PC-9 (cell line): ENCODE results near the gene NLGN1. TPM values are rescaled to one million over a fixed set of nuclear protein-coding genes. Genes with fewer than 3 reads are reported as not detected.
"Not testable (repeated sequence)": the region's sequence is repeated elsewhere in the genome, so short reads cannot be mapped to it uniquely, and the experiment has no call there.

ENCODE experiments used
- BruUV-seq: library from RNA; stranded (reverse); fragments of 400-500 nt; replicated peaks from 2 replicates; lab custom pipeline; 2021; lab: Mats Ljungman, UMichigan
- CTCF ChIA-PET: fragments of 300-600 bp; sonication (Branson Sonifier 250); formaldehyde crosslinking; loops from one replicate; lab custom pipeline; 2022; ENCODE audit warnings: antibody characterized with exemption; lab: Charles Lee
- POLR2A ChIA-PET: fragments of 300-600 bp; sonication (Branson Sonifier 250); formaldehyde crosslinking; loops from one replicate; lab custom pipeline; 2022; ENCODE audit warnings: antibody characterized with exemption; ENCODE audit not compliant: unreplicated experiment; lab: Charles Lee
- DNase-seq, 2 experiments: peaks; one replicate each; pipeline versions ENCODE4 v3.0.0 to v3.0.0-alpha.2; 2015 to 2022; ENCODE audit warnings: mixed read lengths in 1 of 2
- H2AFZ ChIP-seq: fragments of 200-600 bp; sonication (generic); 2 replicates; pipeline ENCODE4 v1.8.1; 2017; ENCODE audit warnings: antibody characterized with exemption
- H3F3A ChIP-seq: fragments of 200-600 bp; sonication (generic); 2 replicates; pipeline ENCODE4 v1.8.1; 2017; ENCODE audit warnings: antibody characterized with exemption, mild to moderate bottlenecking, low read depth; ENCODE audit not compliant: insufficient read depth
- H3K27ac ChIP-seq: fragments of 200-600 bp; sonication (generic); 2 replicates; pipeline ENCODE4 v1.6.1; 2016; ENCODE audit warnings: mixed run types
- H3K27me3 ChIP-seq: fragments of 200-600 bp; sonication (generic); 2 replicates; pipeline ENCODE4 v1.6.1; 2016; ENCODE audit warnings: low read depth, mixed run types; ENCODE audit not compliant: insufficient read depth
- H3K36me3 ChIP-seq: fragments of 200-600 bp; sonication (generic); 2 replicates; pipeline ENCODE4 v1.6.1; 2016; ENCODE audit warnings: low read depth, mixed run types
- H3K4me1 ChIP-seq: fragments of 200-600 bp; sonication (generic); replicated peaks from 2 replicates; pipeline ENCODE4 v1.6.1; 2016; ENCODE audit warnings: mixed run types; ENCODE audit not compliant: insufficient read depth
- H3K4me2 ChIP-seq: fragments of 200-600 bp; sonication (generic); 2 replicates; pipeline ENCODE4 v1.6.1; 2017; ENCODE audit warnings: mixed run types
- H3K4me3 ChIP-seq: fragments of 200-600 bp; sonication (generic); 2 replicates; pipeline ENCODE4 v1.6.1; 2016; ENCODE audit warnings: mixed run types
- H3K79me2 ChIP-seq: fragments of 200-600 bp; sonication (generic); 2 replicates; pipeline ENCODE4 v1.6.1; 2017; ENCODE audit warnings: low read depth, mixed run types
- H3K9me2 ChIP-seq: fragments of 200-600 bp; sonication (generic); 2 replicates; pipeline ENCODE4 v1.8.1; 2017; ENCODE audit warnings: mild to moderate bottlenecking; ENCODE audit not compliant: insufficient read depth
- H3K9me3 ChIP-seq: fragments of 200-600 bp; sonication (generic); 2 replicates; pipeline ENCODE4 v1.8.1; 2016; ENCODE audit warnings: low read depth; ENCODE audit not compliant: insufficient read depth
- H4K20me1 ChIP-seq: fragments of 200-600 bp; sonication (generic); 2 replicates; pipeline ENCODE4 v1.8.1; 2017; ENCODE audit not compliant: insufficient read depth
- CTCF ChIP-seq: fragments of 200-600 bp; sonication (generic); conservative IDR thresholded peaks from 2 replicates; pipeline ENCODE4 v1.6.1; 2017; ENCODE audit warnings: mixed run types, antibody characterized with exemption, mild to moderate bottlenecking, moderate library complexity
- EZH2 ChIP-seq: fragments of 200-600 bp; sonication (generic); IDR thresholded peaks from 2 replicates; pipeline ENCODE4 v1.8.0; 2017; ENCODE audit warnings: antibody characterized with exemption, low read depth
- intact Hi-C: fragments of 100-400 bp; cut with micrococcal nuclease; formaldehyde crosslinking; loops from one replicate; pipeline ENCODE4 v1.10.0; 2022; ENCODE audit not compliant: unreplicated experiment
- total RNA-seq: library from RNA; stranded (reverse); gene quantifications from 2 replicates; pipeline ENCODE4 v1.2.3, GENCODE V29; 2021

Gene NLGN1
- total RNA-seq, 1 experiment from 2014 or later: 1.4 TPM

DNA sequence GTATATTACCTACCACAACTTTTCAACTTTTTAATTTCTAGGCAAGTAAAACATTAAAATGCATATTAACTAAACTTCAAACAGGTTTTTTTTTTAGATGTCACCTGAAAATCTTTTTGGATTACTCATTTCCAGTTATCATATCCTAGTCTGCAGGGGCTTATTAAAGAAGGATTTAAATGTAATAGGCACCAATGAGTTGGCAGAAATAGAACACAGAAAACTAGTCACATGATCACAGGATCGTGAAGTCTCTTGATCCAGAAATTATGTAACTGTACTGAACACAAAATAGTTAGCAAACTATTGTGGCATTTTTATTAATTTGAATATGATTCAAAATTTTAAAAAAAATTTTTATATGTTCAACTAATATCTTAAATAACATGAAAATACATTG lies 807.2 kb downstream of the NLGN1 start:
- Histone ChIP-seq H3K9me3 (no peaks in the 10 kb centered on the region), H3F3A (no peaks in the 10 kb centered on the region), H3K36me3 (no peaks in the 10 kb centered on the region), H3K27ac (no peak overlapping the region), H3K4me1 (no peaks in the 10 kb centered on the region), H4K20me1 (no peaks in the 10 kb centered on the region), H2AFZ (no peak overlapping the region), H3K9me2 (no peaks in the 10 kb centered on the region), H3K4me2 (no peak overlapping the region), H3K79me2 (no peaks in the 10 kb centered on the region), H3K4me3 (no peak overlapping the region), H3K27me3 (no peaks in the 10 kb centered on the region)
- POLR2A ChIA-PET: no interaction called here
- CTCF ChIA-PET: no interaction called here
- TF ChIP-seq EZH2 (no peak), CTCF (no peak)
- no peak for DNase-seq
- intact Hi-C loops: no loop called here
- no TSS peak for BruUV-seq

- H3K79me2 ChIP-seq: no peaks in the 10 kb centered on the region
Measured at GRCh38 chr3:174206607-174207192, 809.2 kb downstream of the NLGN1 start.

DNA sequence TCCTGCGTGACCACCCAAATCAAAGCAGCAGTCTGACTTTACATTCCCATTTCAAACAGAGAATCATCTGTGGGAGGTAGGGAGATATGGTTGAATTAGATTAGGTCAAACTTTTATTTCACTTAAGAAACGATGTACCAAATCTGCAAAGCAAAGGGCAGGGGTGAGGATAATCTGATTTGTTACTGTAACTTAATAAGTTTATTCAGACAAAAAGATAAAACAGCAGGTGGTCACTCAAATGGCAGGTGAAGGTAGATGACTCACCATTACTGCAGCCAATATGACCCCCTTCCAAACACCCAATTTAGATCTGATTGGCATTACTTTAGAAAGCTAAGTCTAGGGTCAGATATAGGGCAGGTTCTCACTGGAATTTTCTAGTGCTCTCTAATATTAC lies 810.6 kb downstream of the NLGN1 start:
- Histone ChIP-seq H3K27ac (no peak overlapping the region), H3K79me2 (no peaks in the 10 kb centered on the region), H3K36me3 (no peaks in the 10 kb centered on the region), H4K20me1 (no peaks in the 10 kb centered on the region), H3K4me3 (no peak overlapping the region), H3K4me1 (no peaks in the 10 kb centered on the region), H3K9me2 (no peaks in the 10 kb centered on the region), H3K4me2 (no peak overlapping the region), H3F3A (no peaks in the 10 kb centered on the region), H3K27me3 (no peaks in the 10 kb centered on the region), H2AFZ (no peak overlapping the region), H3K9me3 (no peaks in the 10 kb centered on the region)
- POLR2A ChIA-PET: no interaction called here
- CTCF ChIA-PET: no interaction called here
- no peak for DNase-seq
- intact Hi-C loops: no loop called here
- TF ChIP-seq CTCF (no peak), EZH2 (no peak)
- BruUV-seq: no TSS peak

More at GRCh38 chr3:174206607-174207192, 809.2 kb downstream of the NLGN1 start:
- no peaks in the 10 kb centered on the region for H3K36me3 ChIP-seq
- BruUV-seq: no TSS peak
- no peak overlapping the region for H3K4me3 ChIP-seq
- no peak overlapping the region for H3K4me2 ChIP-seq
- H3K4me1 ChIP-seq: no peaks in the 10 kb centered on the region
- H3F3A ChIP-seq: no peaks in the 10 kb centered on the region
- no peaks in the 10 kb centered on the region for H3K9me2 ChIP-seq
- no peak overlapping the region for H2AFZ ChIP-seq
- H3K27ac ChIP-seq: no peak overlapping the region
- H3K27me3 ChIP-seq: no peaks in the 10 kb centered on the region
- no peaks in the 10 kb centered on the region for H3K9me3 ChIP-seq
- intact Hi-C loops: no loop called here
- no peaks in the 10 kb centered on the region for H4K20me1 ChIP-seq
- POLR2A ChIA-PET: no interaction called here
- DNase-seq: no peak
- TF ChIP-seq EZH2 (no peak), CTCF (no peak)
- CTCF ChIA-PET: interaction anchor here (0.6 kb wide), 1 partner anchor 253 kb away, joined by 3 read pairs; no protein-coding TSS in a partner anchor

- H2AFZ ChIP-seq: not testable (repeated sequence)
Measured at GRCh38 chr3:174211896-174212295, 814.4 kb downstream of the NLGN1 start.

More at GRCh38 chr3:174211896-174212295, 814.4 kb downstream of the NLGN1 start:
- DNase-seq, H3K4me2 ChIP-seq, H3K79me2 ChIP-seq, CTCF ChIA-PET, BruUV-seq, H4K20me1 ChIP-seq, H3K4me3 ChIP-seq, H3K9me3 ChIP-seq, H3K27ac ChIP-seq, H3F3A ChIP-seq, H3K9me2 ChIP-seq, H3K4me1 ChIP-seq, POLR2A ChIA-PET, H3K36me3 ChIP-seq, intact Hi-C loops, H3K27me3 ChIP-seq: not testable (repeated sequence)
